Parathyroid adenoma (tissue), 2 donors: Measurements from ENCODE around the gene A2M.

Experiments
- H2AFZ ChIP-seq: fragments of 300-600 bp; sonication (generic); one replicate; pipeline ENCODE4 v1.7.0; 2017; ENCODE audit warnings: antibody characterized with exemption, mild to moderate bottlenecking
- H3K27ac ChIP-seq: fragments of 300-600 bp; sonication (generic); one replicate; pipeline ENCODE4 v1.7.0; 2017
- H3K27me3 ChIP-seq: fragments of 300-600 bp; sonication (generic); one replicate; pipeline ENCODE4 v1.7.0; 2017; ENCODE audit warnings: low read length; ENCODE audit not compliant: control insufficient read depth, insufficient read depth
- H3K36me3 ChIP-seq: fragments of 300-600 bp; sonication (generic); one replicate; pipeline ENCODE4 v1.7.0; 2017; ENCODE audit warnings: low read length; ENCODE audit not compliant: control insufficient read depth, insufficient read depth
- H3K4me1 ChIP-seq: fragments of 300-600 bp; sonication (generic); one replicate; pipeline ENCODE4 v1.7.0; 2017; ENCODE audit warnings: control low read depth
- H3K4me2 ChIP-seq: fragments of 300-600 bp; sonication (generic); one replicate; pipeline ENCODE4 v1.7.0; 2017; ENCODE audit warnings: low read length
- H3K4me3 ChIP-seq: fragments of 300-600 bp; sonication (generic); one replicate; pipeline ENCODE4 v1.7.0; 2017; ENCODE audit warnings: low read depth, low read length
- H3K79me2 ChIP-seq: fragments of 300-600 bp; sonication (generic); one replicate; pipeline ENCODE4 v1.7.0; 2017; ENCODE audit warnings: control low read depth
- H3K9ac ChIP-seq: fragments of 300-600 bp; sonication (generic); one replicate; pipeline ENCODE4 v1.7.0; 2017; ENCODE audit warnings: mild to moderate bottlenecking
- H3K9me3 ChIP-seq: fragments of 300-600 bp; sonication (generic); one replicate; pipeline ENCODE4 v1.7.0; 2017; ENCODE audit warnings: low read length; ENCODE audit not compliant: control insufficient read depth
- CTCF ChIP-seq: fragments of 300-600 bp; sonication (generic); IDR thresholded peaks from one replicate; pipeline ENCODE4 v1.7.0; 2017; ENCODE audit warnings: antibody characterized with exemption, mild to moderate bottlenecking
- donor health status: primary hyperparathyroidism.

The A2M gene

GRCh38 chr12:9070351-9070750 is 45.4 kb downstream of the A2M start:
- H3K27me3 ChIP-seq, result no peaks in the 10 kb centered on the region
- H3K4me1 ChIP-seq, result no peaks in the 10 kb centered on the region
- H3K36me3 ChIP-seq, result no peaks in the 10 kb centered on the region
- H3K4me3 ChIP-seq, result no peak overlapping the region
- no peak for TF ChIP-seq CTCF
- no peak overlapping the region for H2AFZ ChIP-seq
- no peak overlapping the region for H3K27ac ChIP-seq
- H3K4me2 ChIP-seq, result no peak overlapping the region
- H3K9ac ChIP-seq, result no peak overlapping the region
- no peaks in the 10 kb centered on the region for H3K79me2 ChIP-seq
- no peaks in the 10 kb centered on the region for H3K9me3 ChIP-seq

DNA sequence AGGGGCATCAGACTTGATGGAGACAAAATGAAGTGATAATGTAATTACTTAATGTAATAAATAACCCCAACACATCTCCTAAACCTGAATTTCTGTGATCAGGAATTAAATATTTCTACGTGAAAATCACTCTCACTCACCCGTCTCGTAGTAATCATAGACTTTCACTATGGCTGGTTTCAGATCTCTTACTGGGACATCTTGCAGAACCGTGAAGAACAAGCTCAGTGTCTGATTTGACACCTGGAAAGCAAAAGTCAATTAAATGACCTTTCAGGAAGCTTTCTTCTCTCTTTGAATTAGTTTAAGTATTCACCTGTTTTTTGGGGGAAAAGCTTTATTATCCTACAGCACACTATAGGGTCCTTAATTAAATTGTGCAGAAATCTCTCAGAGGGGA is 47.1 kb downstream of the A2M start:
- no peaks in the 10 kb centered on the region for H3K9me3 ChIP-seq
- no peak overlapping the region for H3K27ac ChIP-seq
- H3K4me3 ChIP-seq, result no peak overlapping the region
- H3K4me2 ChIP-seq, result no peak overlapping the region
- TF ChIP-seq CTCF, result no peak
- H3K9ac ChIP-seq, result no peak overlapping the region
- no peaks in the 10 kb centered on the region for H3K36me3 ChIP-seq
- no peaks in the 10 kb centered on the region for H3K4me1 ChIP-seq
- no peak overlapping the region for H2AFZ ChIP-seq
- no peaks in the 10 kb centered on the region for H3K79me2 ChIP-seq
- H3K27me3 ChIP-seq, result no peaks in the 10 kb centered on the region

GRCh38 chr12:9068086-9068485 is 47.6 kb downstream of the A2M start:
- Histone ChIP-seq H3K4me1 (no peaks in the 10 kb centered on the region), H3K27me3 (no peaks in the 10 kb centered on the region), H2AFZ (no peak overlapping the region), H3K4me3 (no peak overlapping the region), H3K9ac (no peak overlapping the region), H3K4me2 (no peak overlapping the region), H3K9me3 (no peaks in the 10 kb centered on the region), H3K79me2 (no peaks in the 10 kb centered on the region), H3K36me3 (no peaks in the 10 kb centered on the region), H3K27ac (no peak overlapping the region)
- no peak for TF ChIP-seq CTCF

GRCh38 chr12:9066755-9067423 is 48.8 kb downstream of the A2M start:
- Histone ChIP-seq H3K4me1 (no peaks in the 10 kb centered on the region), H3K36me3 (no peaks in the 10 kb centered on the region), H3K9ac (no peak overlapping the region), H3K4me3 (no peak overlapping the region), H3K27ac (no peak overlapping the region), H3K27me3 (no peaks in the 10 kb centered on the region), H3K4me2 (no peak overlapping the region), H3K79me2 (no peaks in the 10 kb centered on the region), H3K9me3 (no peaks in the 10 kb centered on the region), H2AFZ (no peak overlapping the region)
- TF ChIP-seq CTCF, result no peak

DNA sequence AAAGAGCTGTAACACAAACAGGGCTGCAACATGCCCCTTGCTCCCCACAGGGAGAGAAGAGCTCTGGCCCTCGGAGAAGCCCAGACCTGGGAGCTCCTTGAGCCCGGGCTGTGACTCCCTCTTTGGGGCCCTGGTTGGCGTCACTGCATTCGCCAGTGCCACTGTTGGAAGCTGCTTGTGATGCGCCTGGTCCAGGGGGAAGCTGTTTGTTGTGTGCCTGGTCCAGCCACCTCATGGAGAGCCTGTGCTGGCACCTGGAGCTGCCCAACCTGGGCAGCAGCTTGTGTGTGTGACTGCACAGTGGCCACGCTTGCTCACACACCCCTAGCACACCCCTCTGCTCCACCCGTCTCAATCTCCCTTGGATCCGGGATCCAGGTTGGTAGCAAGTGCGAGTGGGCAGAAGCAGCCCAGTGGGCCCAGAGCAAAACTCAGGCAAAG is 49.5 kb downstream of the A2M start:
- Histone ChIP-seq H3K36me3 (no peaks in the 10 kb centered on the region), H3K27ac (no peak overlapping the region), H3K79me2 (no peaks in the 10 kb centered on the region), H3K4me3 (no peak overlapping the region), H3K9ac (no peak overlapping the region), H3K4me1 (no peaks in the 10 kb centered on the region), H3K9me3 (no peaks in the 10 kb centered on the region), H2AFZ (peak overlapping the region; percentile 96), H3K27me3 (no peaks in the 10 kb centered on the region), H3K4me2 (no peak overlapping the region)
- no peak for TF ChIP-seq CTCF
